Measurements from ENCODE around the gene DCTN5.

- TF ChIP-seq CTCF (IDR thresholded peaks at IDR 0.05; ENCODE audit: insufficient read depth, low read length, poor library complexity, severe bottlenecking): no peak
- TF ChIP-seq EZH2phosphoT487 (conservative IDR thresholded peaks at IDR 0.05; ENCODE audit: low read length): no peak
Observed at GRCh38 chr16:23690771-23691482, 49.7 kb downstream of the DCTN5 start.
